Activated naive CD8-positive, alpha-beta T cell treated with anti-CD3 and anti-CD28 coated beads for 36 hours (primary cell): Measurements from ENCODE around the gene OTUB2. TPM values are rescaled to one million over a fixed set of nuclear protein-coding genes. Genes with fewer than 3 reads are reported as not detected.

Source experiments
- DNase-seq: peaks from one replicate; pipeline ENCODE4 v3.0.0; 2021
- H3K27ac Mint-ChIP-seq: one replicate; pipeline ENCODE4 v1.8.0; 2022; ENCODE audit warnings: mild to moderate bottlenecking, moderate library complexity, mixed read lengths
- H3K27me3 Mint-ChIP-seq: one replicate; pipeline ENCODE4 v1.8.0; 2022; ENCODE audit warnings: mild to moderate bottlenecking, mixed read lengths
- H3K36me3 Mint-ChIP-seq: one replicate; pipeline ENCODE4 v1.8.0; 2021; ENCODE audit warnings: mild to moderate bottlenecking, mixed read lengths
- H3K4me1 Mint-ChIP-seq: one replicate; pipeline ENCODE4 v1.8.0; 2021; ENCODE audit warnings: mixed read lengths
- H3K4me3 Mint-ChIP-seq: one replicate; pipeline ENCODE4 v1.8.0; 2022; ENCODE audit warnings: mild to moderate bottlenecking, moderate library complexity, mixed read lengths
- H3K9me3 Mint-ChIP-seq: one replicate; pipeline ENCODE4 v1.8.0; 2022; ENCODE audit warnings: mixed read lengths
- total RNA-seq, 2 experiments: library from RNA; stranded (reverse); gene quantifications; one replicate each; pipeline ENCODE4 v1.2.3, GENCODE V29; 2021

The OTUB2 gene
- total RNA-seq: under 1 TPM; 0.31 to 0.48 TPM

- Mint-ChIP-seq H3K4me1 (peaks cover 18% of the 10 kb centered on the region), H3K27me3 (peaks cover 4% of the 10 kb centered on the region), H3K4me3 (peak within 1 kb of the TSS; percentile 67), H3K9me3 (no peaks in the 10 kb centered on the region), H3K27ac (no peak within 1 kb of the TSS), H3K36me3 (no peaks in the 10 kb centered on the region)
- DNase-seq: peak; percentile 95
These were observed at the start of gene OTUB2 for GRCh38 chr14:94026173-94026888. TSS of gene OTUB2 (plus strand) at chr14:94026340. CDS start at chr14:94026538, 198 bp downstream.

GRCh38 chr14:93976477-93977057, 49.6 kb upstream of the OTUB2 start, which contains the start of gene ASB2:
TSS of gene ASB2 (minus strand) at chr14:93976570. CDS start at chr14:93964539, 12,031 bp downstream.
- Mint-ChIP-seq H3K27ac (peak within 1 kb of the TSS; percentile 90), H3K27me3 (no peaks in the 10 kb centered on the region), H3K36me3 (peaks cover 54% of the 10 kb centered on the region), H3K4me3 (peak within 1 kb of the TSS; percentile 46), H3K4me1 (peaks cover 77% of the 10 kb centered on the region), H3K9me3 (peaks cover 40% of the 10 kb centered on the region)
- no peak for DNase-seq

GRCh38 chr14:93977171-93977570, 49.0 kb upstream of the OTUB2 start:
- Mint-ChIP-seq H3K36me3 (peaks cover 53% of the 10 kb centered on the region), H3K27ac (peak overlapping the region; percentile 90), H3K27me3 (no peaks in the 10 kb centered on the region), H3K9me3 (peaks cover 40% of the 10 kb centered on the region), H3K4me1 (peaks cover 76% of the 10 kb centered on the region), H3K4me3 (no peak overlapping the region)
- DNase-seq: no peak

- Mint-ChIP-seq H3K4me3 (no peak overlapping the region), H3K27me3 (no peaks in the 10 kb centered on the region), H3K9me3 (peaks cover 40% of the 10 kb centered on the region), H3K36me3 (peaks cover 51% of the 10 kb centered on the region), H3K4me1 (peaks cover 72% of the 10 kb centered on the region), H3K27ac (peak overlapping the region; percentile 90)
- DNase-seq: peak; percentile 83
These were observed 48.2 kb upstream of the OTUB2 start for GRCh38 chr14:93977790-93978581.

- peaks cover 40% of the 10 kb centered on the region for H3K9me3 Mint-ChIP-seq
- H3K4me3 Mint-ChIP-seq: no peak overlapping the region
- H3K27ac Mint-ChIP-seq: peak overlapping the region; percentile 90
- no peaks in the 10 kb centered on the region for H3K27me3 Mint-ChIP-seq
- H3K4me1 Mint-ChIP-seq: peaks cover 68% of the 10 kb centered on the region
- peaks cover 48% of the 10 kb centered on the region for H3K36me3 Mint-ChIP-seq
- no peak for DNase-seq
These were observed 47.4 kb upstream of the OTUB2 start for GRCh38 chr14:93978735-93979134.

GRCh38 chr14:93980456-93981201, 45.5 kb upstream of the OTUB2 start:
- Mint-ChIP-seq H3K4me3 (no peak overlapping the region), H3K27ac (peak overlapping the region; percentile 90), H3K27me3 (no peaks in the 10 kb centered on the region), H3K36me3 (peaks cover 40% of the 10 kb centered on the region), H3K9me3 (peaks cover 37% of the 10 kb centered on the region), H3K4me1 (peaks cover 62% of the 10 kb centered on the region)
- no peak for DNase-seq

GRCh38 chr14:93981316-93982229, 44.6 kb upstream of the OTUB2 start:
- Mint-ChIP-seq H3K4me1 (peaks cover 56% of the 10 kb centered on the region), H3K9me3 (peaks cover 31% of the 10 kb centered on the region), H3K27ac (peak overlapping the region; percentile 28), H3K4me3 (no peak overlapping the region), H3K36me3 (peaks cover 32% of the 10 kb centered on the region), H3K27me3 (no peaks in the 10 kb centered on the region)
- DNase-seq: no peak

GRCh38 chr14:93982230-93983007, 43.7 kb upstream of the OTUB2 start:
- no peaks in the 10 kb centered on the region for H3K27me3 Mint-ChIP-seq
- peaks cover 24% of the 10 kb centered on the region for H3K36me3 Mint-ChIP-seq
- peaks cover 47% of the 10 kb centered on the region for H3K4me1 Mint-ChIP-seq
- H3K27ac Mint-ChIP-seq: peak overlapping the region; percentile 16
- H3K4me3 Mint-ChIP-seq: no peak overlapping the region
- no peak for DNase-seq
- peaks cover 22% of the 10 kb centered on the region for H3K9me3 Mint-ChIP-seq

- DNase-seq: no peak
- H3K27ac Mint-ChIP-seq: no peak overlapping the region
- no peak overlapping the region for H3K4me3 Mint-ChIP-seq
- peaks cover 12% of the 10 kb centered on the region for H3K36me3 Mint-ChIP-seq
- peaks cover 12% of the 10 kb centered on the region for H3K9me3 Mint-ChIP-seq
- H3K4me1 Mint-ChIP-seq: peaks cover 31% of the 10 kb centered on the region
- no peaks in the 10 kb centered on the region for H3K27me3 Mint-ChIP-seq
These were observed 42.1 kb upstream of the OTUB2 start for GRCh38 chr14:93984070-93984469.

- peaks cover 6% of the 10 kb centered on the region for H3K36me3 Mint-ChIP-seq
- H3K9me3 Mint-ChIP-seq: peaks cover 5% of the 10 kb centered on the region
- peaks cover 27% of the 10 kb centered on the region for H3K4me1 Mint-ChIP-seq
- no peak overlapping the region for H3K4me3 Mint-ChIP-seq
- H3K27me3 Mint-ChIP-seq: no peaks in the 10 kb centered on the region
- H3K27ac Mint-ChIP-seq: no peak overlapping the region
- no peak for DNase-seq
These were observed 41.1 kb upstream of the OTUB2 start for GRCh38 chr14:93984987-93985410.

GRCh38 chr14:93986955-93987354, 39.2 kb upstream of the OTUB2 start:
- DNase-seq: no peak
- Mint-ChIP-seq H3K9me3 (no peaks in the 10 kb centered on the region), H3K36me3 (no peaks in the 10 kb centered on the region), H3K27ac (no peak overlapping the region), H3K4me3 (no peak overlapping the region), H3K4me1 (peaks cover 15% of the 10 kb centered on the region), H3K27me3 (no peaks in the 10 kb centered on the region)

- Mint-ChIP-seq H3K9me3 (no peaks in the 10 kb centered on the region), H3K4me1 (peaks cover 13% of the 10 kb centered on the region), H3K27ac (no peak overlapping the region), H3K36me3 (no peaks in the 10 kb centered on the region), H3K27me3 (no peaks in the 10 kb centered on the region), H3K4me3 (no peak overlapping the region)
- no peak for DNase-seq
These were observed 38.8 kb upstream of the OTUB2 start for GRCh38 chr14:93987376-93987775.

- no peaks in the 10 kb centered on the region for H3K36me3 Mint-ChIP-seq
- H3K4me3 Mint-ChIP-seq: no peak overlapping the region
- H3K4me1 Mint-ChIP-seq: peaks cover 16% of the 10 kb centered on the region
- H3K27ac Mint-ChIP-seq: no peak overlapping the region
- DNase-seq: no peak
- no peaks in the 10 kb centered on the region for H3K9me3 Mint-ChIP-seq
- H3K27me3 Mint-ChIP-seq: no peaks in the 10 kb centered on the region
These were observed 38.2 kb upstream of the OTUB2 start for GRCh38 chr14:93987815-93988476.
